GM20000 (cell line): ENCODE data around the gene PLEKHG4.

Source experiments
- DNase-seq: peaks from one replicate; pipeline ENCODE4 v3.0.0; 2012; ENCODE audit warnings: low spot score
- TF ChIP-seq, protein P1 (sequence below): IDR thresholded peaks from 2 replicates; pipeline ENCODE4 v1.5.1; 2012; ENCODE audit warnings: mild to moderate bottlenecking, control low read depth; ENCODE audit errors: extremely low read depth, missing control alignments

Gene PLEKHG4

DNA sequence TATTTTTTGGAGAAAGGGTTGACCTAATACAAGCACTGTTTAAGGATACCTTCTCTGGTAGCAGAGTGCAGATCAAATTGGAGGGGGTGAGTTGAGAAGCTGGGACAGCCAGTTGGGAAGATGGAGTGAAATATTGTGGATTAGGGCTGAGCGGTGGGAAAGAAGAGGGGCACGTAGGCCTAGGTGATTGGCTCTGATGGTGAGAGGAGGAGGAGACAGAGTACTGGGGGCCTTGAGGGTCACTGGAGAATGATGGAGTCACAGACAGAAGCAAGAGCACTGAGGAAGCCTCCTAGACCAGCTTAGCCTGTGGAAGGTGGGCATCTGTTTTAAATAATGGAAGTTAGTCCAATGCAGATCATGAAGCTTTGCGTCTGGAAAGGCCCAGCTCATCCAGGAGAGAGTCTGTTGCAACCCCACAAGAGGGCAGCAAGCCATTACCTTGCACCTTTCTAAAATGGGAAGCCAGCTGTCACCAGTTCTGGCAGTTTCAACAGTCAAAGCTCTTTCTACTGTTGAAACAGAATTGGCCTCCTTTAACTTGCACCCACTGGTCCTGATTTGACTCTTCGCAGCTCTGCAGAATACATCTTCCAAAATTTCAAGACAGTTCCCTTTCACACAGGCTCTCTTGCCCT lies 18.8 kb upstream of the PLEKHG4 start:
- DNase-seq = peak; percentile 73
- TF ChIP-seq, protein P1, sequence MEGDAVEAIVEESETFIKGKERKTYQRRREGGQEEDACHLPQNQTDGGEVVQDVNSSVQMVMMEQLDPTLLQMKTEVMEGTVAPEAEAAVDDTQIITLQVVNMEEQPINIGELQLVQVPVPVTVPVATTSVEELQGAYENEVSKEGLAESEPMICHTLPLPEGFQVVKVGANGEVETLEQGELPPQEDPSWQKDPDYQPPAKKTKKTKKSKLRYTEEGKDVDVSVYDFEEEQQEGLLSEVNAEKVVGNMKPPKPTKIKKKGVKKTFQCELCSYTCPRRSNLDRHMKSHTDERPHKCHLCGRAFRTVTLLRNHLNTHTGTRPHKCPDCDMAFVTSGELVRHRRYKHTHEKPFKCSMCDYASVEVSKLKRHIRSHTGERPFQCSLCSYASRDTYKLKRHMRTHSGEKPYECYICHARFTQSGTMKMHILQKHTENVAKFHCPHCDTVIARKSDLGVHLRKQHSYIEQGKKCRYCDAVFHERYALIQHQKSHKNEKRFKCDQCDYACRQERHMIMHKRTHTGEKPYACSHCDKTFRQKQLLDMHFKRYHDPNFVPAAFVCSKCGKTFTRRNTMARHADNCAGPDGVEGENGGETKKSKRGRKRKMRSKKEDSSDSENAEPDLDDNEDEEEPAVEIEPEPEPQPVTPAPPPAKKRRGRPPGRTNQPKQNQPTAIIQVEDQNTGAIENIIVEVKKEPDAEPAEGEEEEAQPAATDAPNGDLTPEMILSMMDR = peak; percentile 53

DNA sequence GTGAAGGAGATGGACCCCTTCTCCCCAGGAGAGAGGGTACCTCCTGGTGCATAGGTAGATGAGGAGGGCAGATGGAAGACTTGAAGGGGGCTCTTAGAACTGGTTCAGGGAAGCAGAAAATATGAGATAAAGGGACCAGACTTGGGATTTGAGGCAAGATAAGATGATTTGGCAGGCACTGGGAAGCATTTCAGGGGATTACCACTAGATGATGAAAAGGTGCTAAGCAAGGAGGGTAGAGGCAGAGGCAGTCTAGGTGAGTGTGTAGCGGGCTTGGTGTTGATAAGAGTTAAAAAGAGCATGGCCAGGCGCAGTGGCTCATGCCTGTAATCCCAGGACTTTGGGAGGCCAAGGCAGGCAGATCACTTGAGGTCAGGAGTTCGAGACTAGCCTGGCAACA lies 16.1 kb upstream of the PLEKHG4 start:
- TF ChIP-seq, protein P1 = no peak
- DNase-seq = no peak

DNA sequence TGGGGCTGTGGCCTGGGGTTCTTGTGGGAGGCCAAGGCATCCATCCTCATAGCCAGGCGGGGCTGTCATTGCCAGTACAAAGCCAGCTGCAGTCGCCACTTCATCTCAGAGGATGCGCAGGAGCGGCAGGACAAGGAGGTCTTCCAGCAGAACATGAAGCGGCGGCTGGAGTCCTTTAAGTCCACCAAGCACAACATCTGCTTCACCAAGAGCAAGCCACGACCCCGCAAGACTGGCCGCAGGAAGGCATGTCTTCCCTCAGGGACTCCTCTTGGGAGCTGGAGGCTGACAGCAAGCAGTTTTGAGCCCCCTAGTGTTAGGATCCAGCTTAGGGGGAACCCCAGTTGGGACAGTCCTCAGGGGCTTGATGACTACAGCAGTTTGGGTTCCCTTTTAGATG lies 15.1 kb upstream of the PLEKHG4 start:
- TF ChIP-seq, protein P1 = no peak
- DNase-seq = no peak

DNA sequence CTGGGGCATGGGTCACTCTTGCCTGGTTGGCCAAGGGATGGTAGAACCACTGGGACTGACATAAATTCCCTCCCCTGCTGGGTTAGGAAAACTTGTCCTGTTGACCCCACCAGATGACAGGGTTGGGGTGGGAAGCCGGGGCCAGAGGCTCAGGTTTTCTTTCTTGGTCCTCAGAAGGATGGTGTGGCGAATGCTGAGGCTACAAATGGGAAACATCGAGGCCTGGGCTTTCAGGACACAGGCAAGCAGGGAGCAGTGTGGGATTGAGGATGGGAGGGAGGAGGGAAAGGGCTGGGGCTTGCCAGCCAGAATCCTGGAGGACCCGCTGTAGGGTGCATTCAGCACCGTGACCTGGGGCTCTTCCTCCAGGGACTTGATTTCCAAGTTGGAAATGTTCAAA lies 14.5 kb upstream of the PLEKHG4 start:
- TF ChIP-seq, protein P1 = no peak
- DNase-seq = no peak

DNA sequence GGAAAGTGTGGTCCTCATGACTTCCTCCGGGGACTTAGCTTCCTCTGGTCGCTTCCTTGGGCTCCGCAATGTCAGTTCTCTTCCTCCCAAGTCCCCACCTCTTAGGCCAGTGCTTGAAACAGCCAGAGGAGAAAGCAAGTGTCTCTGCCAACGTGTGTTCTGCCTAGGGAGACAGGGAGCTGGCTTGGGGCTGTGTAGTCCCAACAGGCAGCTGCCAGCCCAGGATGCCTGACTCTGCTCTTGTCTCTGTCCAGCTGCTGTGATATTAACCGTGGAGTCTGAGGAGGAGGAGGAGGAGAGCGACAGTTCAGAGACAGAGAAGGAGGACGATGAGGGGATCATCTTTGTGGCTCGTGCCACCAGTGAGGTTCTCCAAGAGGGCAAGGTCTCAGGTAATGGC lies 13.5 kb upstream of the PLEKHG4 start:
- no peak for DNase-seq
- TF ChIP-seq, protein P1 = no peak

DNA sequence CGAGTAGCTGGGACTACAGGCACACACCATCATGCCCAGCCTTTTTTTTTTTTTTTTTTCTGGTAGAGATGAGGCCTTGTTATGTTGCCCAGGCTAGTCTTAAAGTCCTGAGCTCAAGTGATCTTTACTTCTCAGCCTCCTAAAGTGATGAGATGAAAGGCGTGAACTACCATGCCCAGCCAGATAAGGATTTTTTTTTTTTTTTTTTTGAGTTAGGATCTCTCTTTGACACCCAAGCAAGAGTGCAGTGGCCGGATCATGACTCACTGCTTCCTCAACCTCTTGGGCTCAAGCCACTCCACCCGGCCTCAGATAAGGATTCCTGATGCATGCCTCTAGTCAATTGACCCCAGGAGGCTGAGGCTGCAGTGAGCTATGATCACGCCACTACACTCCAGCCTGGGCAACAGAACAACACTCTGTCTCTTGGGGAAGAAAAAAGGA lies 11.2 kb upstream of the PLEKHG4 start:
- no peak for DNase-seq
- TF ChIP-seq, protein P1 = no peak

DNA sequence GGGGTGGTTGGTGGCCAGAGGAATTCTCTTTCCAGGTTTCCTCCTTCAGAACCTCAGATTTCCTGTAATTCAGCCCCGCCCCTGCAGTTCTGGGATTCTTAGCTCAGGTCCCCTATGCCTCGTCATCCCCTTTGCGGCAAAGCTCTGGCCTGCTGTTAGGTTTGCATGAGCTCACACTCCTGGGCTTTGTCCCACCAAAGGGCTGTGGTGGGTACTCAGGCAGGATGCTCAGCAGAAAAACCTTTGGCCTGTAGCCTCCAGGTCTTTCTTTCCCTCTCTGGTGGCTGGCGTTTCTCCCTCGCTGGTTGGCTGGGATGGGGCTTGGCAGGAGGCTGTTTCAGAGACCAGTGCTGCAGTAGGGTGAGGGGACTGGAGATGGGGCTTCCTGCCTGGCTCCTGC lies 9.6 kb upstream of the PLEKHG4 start:
- no peak for DNase-seq
- TF ChIP-seq, protein P1 = no peak
